Stimulated activated CD4-positive, alpha-beta T cell treated with anti-CD3 and anti-CD28 coated beads, Interleukin-12 subunit alpha, Interleukin-12 subunit beta, amount 100 ng/mL, for 4 hours (primary cell): Measurements from ENCODE around the gene AFAP1.

Experiments used
- DNase-seq: peaks from one replicate; pipeline ENCODE4 v3.0.0-alpha.2; 2020

Gene AFAP1

DNA sequence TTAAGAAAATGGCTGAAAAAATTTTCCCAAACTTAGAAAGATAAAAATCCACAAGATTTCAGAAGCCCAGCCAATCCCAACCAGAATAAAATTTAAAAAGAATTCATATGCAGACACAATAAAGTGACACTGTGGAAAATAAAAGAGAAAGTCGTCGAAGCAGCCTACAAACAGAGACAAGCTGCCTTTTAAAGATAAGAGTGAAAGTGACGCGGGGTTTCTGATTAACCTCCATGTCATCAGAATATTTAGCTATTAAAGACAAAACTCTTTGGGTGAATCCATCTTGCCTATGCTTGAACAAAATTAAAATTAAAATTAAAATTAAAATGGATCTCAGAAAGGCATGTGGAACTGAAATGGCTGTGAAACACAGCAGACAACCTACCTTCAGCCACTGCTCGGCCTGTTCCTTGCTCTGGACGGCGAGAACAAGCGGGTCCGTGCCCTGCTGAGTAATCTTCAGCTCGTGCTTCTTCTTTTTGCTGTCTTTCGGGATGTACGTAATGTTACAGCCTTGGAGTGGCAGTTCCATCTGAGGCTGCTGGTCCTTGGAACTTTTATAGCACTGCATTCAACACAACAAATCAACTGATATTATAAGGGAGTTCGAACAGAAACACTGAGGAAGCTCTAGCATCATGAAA lies 101.4 kb downstream of the AFAP1 start:
- DNase-seq, result no peak

DNA sequence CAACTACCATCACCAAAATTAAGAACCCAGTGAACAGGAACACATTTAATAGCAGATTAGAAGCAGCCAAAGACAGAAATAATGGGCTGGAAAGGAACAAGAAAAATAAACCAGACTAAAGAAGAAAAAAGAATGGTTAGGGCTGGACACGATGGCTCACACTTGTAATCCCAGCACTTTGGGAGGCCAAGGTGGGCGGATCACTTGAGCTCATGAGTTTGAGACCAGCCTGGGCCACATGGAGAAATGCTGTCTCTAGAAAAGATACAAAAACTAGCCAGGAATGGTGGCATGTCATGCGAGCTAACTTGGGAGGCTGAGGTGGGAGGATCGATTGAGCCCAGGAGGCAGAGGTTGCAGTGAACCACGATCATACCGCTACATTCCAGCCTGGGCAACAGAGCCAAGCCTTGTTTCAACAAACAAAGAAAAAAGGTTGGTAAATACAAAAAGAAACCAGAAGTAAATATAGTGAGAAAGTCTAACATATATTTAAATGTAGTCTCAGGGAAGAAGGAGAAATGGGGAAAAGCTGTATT lies 102.0 kb downstream of the AFAP1 start:
- no peak for DNase-seq

DNA sequence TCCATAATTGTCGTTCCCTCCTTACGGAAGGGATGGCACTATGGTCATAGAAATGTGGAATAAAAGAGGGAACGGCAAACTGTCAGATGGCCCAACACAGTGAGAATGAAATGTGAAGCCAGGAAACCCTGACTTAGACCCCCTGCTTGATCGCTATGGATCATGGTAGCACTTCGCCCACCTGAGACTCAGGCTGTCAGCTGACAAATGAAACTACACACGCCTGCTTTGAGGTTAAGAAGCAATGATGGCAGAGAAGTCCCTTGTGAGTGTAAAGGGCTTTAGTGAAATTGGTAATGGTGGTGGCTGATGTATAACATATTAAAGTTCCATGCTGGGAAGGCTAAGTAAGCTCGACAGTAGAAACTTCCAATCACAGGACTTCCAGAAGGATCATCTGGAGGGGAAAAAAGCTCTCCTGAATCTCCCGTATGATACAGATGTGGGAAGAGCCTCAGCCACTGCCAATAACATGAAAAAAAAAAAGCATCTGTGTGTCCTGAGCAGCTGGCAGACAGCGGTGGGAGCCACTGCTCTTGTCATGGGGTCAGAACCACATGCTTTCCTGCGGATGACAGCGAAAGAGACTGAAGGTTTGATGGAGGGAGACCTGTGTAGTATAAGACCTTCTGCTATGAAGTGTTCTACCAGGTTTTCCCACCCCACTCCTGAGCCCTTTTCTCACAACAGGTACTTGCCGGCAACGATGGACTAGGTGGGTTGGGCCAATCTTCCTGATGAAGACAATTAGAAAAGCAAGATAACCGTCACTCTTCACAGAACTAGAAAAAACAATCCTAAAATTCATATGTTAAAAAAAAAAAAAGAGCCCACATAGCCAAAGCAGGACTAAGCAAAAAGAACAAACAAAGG lies 107.6 kb downstream of the AFAP1 start:
- DNase-seq, result no peak

DNA sequence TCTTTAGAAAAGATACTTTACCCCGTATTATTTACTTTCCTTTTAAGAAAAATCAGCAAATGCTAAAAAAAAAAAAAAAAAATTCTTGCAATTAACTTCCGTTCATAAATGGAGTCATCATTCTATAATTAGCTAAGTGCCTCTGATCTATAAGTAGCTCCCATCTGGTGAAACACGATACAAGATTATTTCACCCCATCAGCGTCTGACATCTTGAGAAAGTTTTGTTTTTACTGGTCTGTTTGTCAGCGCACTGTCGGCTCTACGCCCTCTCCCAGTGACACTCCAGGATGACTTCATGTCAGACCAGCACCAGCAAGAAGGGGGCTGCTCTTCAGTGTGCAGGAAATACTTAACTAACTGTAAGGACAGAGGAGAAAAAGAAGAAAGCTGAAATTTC lies 108.3 kb downstream of the AFAP1 start:
- peak; percentile 25 for DNase-seq

DNA sequence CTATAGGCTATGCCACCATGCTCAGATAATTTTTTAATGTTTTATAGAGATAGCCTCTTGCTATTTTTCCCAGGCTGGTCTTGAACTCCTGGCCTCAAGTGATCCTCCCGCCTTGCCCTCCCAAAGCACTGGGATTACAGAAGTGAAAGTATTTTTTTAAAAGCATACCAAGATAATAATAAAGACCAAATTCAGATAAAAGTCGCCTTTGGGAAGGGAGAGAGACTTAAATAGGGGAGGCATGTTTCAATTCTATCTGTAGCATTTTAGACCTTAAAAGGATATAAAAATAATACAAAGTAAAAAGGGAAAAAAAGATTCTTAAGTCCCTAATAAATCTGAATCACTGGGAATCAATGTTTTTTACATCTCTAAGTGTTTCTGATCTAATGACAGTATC lies 108.9 kb downstream of the AFAP1 start:
- no peak for DNase-seq

DNA sequence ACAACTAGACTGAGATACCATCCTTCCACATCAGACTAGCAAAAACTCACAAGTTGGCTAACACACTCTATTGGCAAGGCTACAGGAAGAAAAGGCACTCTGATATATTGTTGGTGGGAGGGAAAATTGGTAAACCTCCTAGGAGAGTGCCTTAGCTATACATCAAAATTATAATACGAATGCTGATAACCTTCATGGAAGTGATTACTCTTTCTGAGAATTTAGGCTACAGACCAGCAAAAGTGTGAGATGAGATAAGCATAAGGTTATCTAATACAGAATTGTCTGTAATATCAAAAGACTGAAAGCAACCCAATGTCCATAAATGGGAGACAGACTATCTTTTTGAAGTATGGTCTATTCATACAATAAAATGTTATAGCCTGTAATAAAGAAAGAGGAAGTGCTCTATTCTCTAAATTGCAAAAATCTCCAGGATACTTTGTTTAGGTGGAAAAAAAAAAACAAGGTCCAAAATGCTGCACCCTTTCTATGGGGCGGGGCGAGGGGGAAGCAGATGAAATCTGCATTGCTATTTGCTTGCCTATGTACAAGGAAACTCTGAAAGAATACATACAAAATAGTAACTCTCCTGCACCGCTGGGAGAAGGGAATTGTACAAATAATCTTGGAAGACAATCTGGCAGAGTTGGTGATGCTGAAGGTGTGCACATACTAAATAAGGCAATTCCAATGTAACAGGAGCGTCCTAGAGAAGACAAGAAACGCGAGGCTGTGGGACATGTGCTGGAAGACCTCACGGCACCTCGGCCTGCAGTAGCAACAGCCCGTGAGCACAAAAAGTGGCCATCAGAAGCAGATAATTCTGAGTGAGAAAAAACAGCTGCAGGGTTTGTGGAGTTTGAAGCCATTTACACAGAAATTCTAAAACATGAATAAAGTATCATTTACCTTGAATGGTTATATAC lies 109.7 kb downstream of the AFAP1 start:
- no peak for DNase-seq

DNA sequence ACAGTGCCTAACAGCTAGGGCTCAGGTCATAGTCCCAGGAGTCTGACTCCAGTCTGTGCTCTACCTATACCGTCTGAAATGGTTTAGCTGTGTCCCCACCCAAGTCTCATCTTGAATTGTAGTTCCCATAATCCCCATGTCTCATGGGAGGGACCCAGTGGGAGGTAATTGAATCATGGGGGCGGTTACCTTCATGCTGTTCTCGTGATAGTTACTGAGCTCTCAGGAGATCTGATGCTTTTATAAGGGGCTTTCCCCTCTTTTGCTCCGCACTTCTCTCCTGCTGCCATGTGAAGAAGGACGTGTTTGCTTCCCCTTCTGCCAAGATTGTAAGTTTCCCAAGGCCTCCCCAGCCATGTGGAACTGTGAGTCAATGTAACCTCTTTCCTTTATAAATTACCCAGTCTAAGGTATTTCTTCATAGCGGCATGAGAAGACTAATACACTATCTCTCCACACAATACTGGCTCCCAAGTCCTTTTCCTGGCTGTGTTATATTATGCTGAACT lies 110.8 kb downstream of the AFAP1 start:
- DNase-seq, result no peak

DNA sequence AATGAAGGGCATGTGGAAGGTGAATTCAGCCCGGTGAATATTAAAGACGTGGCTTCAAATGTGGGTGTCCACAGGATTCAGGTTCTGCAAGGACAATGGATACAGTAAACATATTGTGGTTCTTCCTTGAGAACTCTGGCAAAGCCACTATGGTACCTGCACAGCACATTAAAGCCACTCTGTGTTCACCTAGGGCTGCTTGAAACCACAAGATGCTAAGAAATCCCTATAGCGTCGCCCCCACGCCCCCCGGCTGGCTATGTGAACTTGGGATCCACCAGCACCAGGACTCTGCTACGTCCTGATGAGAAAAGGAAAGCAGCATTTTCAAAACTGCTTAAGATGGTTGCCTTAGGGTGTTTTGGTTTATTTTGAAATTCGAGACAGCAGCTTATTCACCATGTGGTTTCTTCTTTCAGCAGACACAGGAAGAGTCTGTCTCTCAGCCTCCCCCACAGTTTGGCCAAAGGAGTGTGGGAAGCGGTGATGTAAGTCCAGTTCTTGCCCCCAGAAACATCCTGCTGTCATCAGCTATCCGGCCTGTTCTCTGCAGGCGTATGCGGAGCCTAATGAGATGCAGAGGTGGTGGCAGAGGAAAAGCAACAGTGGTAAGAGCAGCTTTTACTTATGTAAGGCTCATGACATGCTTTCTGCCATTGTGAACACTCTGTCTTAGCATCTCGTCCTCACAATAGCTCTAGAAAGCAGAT lies 111.5 kb downstream of the AFAP1 start:
- peak; percentile 9 for DNase-seq

DNA sequence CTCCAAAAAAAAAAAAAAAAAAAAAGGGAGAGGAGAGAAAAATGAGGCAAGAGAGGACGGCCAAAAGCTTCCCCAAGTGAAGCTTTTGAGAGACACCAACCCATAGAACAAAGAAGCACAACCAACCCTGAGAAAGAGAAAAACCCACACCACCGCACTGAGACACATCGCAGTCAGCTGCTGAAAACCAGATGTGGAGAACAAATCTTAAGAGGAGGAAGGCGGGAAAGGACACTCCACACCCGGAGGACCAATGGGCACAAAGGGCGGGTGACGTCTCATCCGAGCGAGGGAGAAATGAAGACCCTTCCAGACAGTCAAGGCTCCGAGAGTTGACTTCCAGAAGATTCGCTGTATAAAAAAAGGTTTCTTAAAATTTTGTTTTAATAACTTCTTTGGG lies 112.1 kb downstream of the AFAP1 start:
- no peak for DNase-seq

DNA sequence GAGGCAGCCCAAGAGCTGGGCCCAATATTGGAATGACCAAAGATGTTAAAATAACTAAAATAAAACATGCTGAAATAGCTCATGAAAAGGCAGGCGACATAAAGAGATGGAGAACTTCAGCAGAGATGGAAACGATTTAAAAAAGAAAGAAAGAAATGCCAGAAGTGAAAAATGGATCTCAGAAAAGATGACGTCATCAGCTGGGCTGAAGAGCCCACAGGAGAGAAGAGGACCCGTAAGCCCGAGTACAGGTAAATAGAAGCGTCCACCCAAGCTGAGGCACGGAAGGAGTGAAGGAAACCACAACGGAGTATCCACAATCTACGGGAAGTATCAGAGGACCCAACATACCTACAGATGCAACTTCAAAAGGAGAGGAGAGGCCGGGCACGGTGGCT lies 112.8 kb downstream of the AFAP1 start:
- DNase-seq, result no peak

DNA sequence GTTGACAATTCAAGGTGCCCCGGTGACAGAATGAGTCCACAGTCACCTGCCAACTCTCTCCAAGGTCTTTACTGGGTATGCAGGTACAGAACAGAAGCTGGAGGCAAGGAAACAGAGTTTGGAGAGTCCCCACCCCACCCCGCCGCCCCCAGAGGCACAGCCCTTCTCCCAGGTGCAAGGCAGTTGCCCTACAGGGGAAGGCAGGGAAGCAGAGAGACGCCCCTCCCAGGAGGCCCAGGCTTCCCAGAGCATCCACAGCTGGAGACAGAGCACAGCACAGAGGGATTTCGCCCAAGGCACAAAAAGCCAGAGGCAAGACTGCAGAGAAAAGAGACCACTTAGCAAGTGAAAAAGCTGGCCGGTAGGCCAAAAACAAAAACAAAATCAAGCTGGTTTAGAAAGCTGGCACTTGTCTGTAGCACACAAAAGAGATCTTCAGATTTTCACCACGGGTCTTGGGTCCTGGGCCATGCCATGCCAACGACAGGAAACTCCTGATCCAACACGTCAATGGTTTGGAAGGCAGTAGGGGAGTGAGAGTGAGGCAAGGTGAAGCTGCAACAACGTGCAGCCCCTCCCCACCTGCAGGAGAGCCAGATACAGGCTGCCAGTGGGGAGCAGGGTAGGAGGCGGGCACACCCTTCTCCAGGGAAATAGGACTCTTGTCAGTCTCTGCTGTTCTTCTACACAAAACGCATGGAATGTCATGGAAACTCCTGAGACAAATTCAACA lies 113.3 kb downstream of the AFAP1 start:
- DNase-seq, result no peak

DNA sequence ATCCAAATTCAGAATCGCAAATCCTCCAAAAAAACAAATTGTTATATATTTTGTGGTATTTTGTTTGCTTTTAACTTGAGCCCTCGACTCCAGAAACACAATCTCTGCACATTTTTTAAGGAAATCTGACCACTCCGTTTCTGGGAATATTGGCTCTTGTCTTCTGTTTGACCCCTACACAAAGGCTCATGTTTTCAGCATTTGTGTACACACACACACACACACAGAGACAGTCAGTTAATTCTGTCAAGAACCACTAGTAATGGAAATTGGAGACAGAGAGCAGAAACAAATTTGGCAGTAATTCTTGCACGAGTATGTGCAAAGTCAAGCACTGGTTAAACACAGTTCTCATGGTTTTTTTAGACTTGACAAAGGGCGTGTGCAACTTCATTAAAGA lies 115.4 kb downstream of the AFAP1 start:
- no peak for DNase-seq

DNA sequence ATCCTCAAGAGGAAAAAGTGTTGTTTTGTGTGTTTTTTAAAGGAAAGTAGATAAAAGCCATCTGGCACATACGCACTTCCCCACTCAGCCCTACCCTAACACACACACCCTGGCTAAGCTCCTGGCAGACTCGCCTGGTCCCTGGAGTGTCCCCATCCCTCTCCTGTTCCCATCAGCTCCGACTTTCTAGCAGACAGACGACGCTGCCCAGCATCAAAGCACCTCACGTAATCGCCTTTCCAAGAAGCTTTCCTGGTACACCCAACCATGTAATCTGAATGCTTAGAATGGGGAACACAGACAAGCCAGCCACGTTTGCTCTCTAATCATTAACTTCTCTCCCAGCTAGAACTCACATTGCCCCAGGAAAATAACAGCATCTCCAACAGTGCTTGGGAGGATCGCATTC lies 116.2 kb downstream of the AFAP1 start:
- no peak for DNase-seq

DNA sequence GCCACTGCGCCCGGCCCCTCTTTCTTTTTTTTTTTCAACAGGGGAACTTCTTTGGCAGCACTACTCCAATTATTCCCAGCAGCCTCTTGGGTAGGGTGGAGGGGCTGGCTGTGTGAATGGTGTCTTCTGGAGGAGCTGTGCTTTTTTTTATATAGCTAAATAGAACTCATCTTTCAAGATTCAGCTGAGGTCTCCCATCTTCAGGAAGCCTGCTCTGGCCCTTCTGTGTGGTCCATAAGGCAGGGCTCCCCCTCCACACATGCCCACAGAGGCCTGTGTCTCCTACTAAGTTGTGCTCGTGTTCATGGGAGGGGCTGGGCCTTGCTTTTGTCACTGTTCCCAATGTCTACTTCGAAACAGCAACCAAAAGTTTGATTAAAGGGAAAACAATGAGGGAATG lies 116.8 kb downstream of the AFAP1 start:
- no peak for DNase-seq

DNA sequence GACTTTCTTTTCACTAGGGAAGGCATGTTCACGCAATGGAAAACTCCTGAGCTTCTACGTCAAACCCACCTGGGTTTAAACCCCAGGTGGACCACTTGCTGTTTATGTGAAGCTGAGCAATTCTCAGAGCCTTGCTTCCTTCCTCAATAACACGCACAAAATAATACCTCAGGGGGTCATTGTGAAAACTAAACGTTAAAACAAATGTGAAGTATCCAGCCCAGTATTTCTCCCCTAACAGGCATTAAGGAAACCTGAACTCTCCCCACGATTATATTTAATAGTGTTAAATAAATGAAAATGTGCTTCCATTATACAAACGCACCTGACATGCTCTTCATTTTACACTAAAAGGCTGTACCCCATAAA lies 117.5 kb downstream of the AFAP1 start:
- no peak for DNase-seq

DNA sequence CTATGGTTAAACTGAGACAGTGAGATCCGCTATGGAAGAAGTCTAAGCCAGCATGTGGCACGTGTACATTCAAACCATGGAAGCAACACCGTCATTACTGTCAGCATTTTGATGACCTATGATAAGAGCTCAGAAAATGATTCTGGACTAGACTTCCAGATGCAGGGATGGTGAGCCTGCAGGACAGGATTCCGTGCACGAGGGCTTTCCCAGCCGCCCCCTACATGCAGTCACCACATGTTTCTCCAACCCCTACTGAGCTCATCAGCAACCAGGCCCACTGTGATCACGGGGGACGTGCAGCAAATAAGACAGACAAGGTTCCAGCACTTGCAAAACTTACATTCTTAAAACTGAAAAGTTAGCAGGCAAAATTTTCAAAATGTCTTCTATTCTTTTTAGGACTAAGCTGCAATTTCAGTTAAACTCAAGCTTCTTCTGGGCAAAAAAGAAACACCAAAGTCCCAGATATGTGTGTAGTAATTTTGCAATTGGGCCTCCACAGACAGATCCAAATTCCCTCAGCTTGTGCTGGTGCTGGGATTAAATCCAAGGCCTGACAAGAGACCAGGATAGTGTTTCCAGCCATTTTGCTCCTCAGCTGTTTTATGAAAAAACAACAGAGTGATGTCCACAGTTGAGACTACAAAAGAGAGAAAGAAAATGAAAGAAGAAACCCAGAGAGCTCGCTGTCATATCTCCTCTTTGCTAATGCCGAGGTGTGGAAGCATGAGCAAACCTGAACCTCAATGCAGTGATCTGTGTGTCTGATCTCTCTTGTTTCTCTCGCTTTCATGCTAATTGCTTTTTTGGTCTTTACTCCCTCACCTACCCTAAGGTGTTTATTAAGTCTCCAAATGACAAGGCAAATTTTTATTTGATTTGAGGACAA lies 118.2 kb downstream of the AFAP1 start:
- no peak for DNase-seq

DNA sequence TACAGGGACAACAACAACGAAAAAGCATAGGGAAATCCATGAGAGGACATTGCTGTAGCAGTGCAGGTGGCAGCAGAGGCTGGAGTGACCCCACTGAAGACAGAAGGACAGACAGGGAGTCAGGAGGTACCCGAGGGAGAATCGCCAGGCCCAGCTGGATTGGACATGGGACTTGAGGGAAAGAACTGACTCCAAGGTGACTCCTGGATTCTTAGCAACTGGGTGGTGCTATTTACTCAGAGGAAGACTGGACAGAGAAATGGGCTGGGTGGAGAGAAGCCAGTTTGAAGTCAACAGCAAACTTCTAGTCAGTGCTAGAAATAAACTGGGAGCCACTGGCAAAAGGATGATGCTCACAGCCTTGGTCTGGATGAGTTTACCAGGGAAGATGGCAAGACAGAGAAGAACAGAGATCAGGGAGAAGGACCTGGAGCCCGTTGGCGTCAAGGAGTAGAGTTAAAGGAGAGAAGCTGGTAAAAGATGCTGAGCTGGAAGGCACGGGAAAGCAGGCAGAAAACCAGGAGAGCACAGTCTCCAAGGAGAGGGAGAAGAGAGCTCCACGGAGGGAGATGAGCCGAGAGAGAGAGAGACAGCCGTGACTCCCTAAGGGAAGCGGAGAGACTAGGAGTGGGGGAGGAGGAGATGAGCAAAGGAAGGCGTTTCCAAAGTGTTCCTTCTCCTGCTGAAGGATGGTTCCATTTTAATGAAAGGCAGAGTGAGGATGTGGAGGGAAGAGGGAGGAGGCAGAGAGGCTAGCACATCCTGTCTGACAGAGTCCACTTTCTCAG lies 119.4 kb downstream of the AFAP1 start:
- DNase-seq, result no peak

DNA sequence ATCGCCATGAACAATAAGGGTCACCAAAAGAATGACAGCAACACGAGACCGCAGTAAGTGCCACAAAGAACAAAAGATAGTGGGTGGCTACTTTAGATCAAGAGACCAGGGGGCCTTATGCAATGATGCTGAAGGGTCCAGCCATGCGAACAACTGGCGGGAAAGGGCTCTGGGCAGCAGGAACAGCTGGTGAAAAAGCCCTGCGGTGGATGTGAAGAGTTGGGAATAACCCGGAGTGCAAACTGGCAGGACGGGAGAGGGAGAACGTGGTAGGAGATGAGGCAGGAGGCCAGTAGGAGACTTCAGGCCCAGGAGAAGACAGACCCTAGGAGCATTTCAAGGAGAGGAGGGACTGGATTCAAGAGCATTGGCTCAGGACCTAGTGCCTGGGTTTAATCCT lies 120.2 kb downstream of the AFAP1 start:
- no peak for DNase-seq

DNA sequence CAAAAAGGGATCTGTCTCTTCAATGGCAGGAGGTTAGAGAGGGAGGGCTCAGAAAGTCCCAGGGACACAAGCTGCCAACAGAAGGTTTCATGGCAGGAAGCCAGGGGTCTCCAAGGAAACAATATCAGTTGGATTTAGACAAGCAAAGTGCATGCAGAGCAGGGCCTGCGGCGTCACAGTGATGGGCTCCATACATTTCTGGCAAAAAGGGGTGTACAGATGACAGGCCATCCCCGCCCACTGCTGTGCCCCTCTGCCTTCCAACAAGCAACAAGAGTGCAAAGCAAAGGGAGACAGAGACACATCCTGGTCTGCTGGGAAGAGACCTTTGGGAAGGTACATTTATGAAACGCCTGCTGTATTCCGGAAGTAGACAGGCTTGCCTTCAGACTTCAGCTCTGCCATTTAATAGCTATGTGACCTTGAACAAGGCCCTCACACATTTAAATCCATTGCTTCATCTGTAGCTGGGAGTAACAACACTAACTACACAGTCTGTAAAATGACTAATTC lies 121.2 kb downstream of the AFAP1 start:
- no peak for DNase-seq
